HG02763 (cell line): ENCODE results near the gene PAGE5.

Experiments
- ATAC-seq: cut with Tn5 transposase; IDR thresholded peaks from one replicate; pipeline ENCODE4 v1.9.1; 2021; ENCODE audit warnings: mild to moderate bottlenecking, moderate library complexity; ENCODE audit not compliant: unreplicated experiment

PAGE5 gene, protein sequence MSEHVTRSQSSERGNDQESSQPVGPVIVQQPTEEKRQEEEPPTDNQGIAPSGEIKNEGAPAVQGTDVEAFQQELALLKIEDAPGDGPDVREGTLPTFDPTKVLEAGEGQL

DNA sequence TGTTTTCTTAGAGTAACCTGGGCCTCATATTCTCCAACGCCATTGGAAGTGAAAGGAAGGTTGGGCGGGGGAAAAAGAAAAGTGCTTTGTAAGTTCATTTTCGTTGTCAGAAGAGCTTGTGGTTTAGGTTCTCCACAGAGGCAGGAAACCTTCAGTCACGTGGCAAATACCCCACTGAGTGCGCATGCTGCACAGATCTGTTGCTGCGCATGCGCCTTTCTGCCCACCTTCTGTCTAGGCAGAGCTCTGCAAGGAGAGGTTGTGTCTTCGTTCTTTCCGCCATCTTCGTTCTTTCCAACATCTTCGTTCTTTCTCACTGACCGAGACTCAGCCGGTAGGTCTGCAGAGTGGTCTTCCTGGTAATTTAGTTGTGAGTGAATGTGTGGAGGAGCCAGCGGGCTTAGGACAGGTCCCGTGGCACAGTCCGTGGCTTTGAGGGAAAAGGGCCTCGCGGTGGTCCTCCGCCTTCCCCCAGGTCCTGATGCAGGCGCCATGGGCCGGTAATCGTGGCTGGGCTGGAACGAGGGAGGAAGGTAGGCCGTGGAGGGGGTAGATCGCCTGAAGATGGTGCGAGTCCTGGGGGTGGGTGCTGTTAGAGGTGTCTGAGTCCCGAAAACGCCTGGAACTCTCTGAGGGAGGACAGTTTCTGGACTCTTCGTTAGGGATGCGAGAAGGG is at the start of gene PAGE5:
PAGE5 (plus strand) TSS at position 228 of the 676 bp plus-strand sequence. CDS start 1,037 bp downstream, outside the sequence.
- ATAC-seq, result no peak

DNA sequence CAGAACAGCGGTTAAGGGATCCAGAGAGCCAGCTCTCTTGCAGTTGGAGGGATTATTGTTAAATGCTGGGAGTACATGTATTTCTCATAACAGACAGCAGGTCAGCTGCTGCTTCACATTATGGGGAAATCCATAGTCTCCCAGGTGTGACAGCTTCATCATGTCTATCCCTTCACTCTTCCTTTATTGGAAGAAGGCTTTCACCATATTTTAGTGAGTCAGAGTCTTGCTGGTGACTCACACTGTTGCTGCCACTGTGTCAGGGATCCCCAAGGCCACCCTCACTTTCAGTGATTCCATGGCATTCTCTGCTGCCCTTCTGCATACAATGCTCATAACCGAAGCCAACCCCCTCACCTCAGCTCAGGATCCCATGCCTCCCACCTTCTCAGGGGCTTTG is 32.9 kb upstream of the PAGE5 start:
- no peak for ATAC-seq

DNA sequence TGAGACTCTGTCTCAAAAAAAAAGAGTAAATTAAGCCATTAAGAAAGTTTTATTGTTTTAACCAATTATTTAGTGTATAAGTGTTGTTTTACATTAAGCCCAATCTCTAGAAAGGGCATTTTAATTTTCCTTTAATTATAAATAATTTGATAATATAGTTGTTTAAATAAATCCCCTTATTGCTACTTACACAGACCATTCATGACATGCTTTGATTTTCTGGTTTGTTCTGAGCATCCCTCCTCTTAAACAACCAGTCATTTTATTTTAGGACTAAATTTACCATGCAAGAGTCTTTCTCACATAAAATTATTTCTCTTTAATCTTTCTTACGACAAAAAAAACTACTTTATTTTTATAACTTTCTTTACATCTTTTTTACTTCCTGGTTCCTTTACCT is 23.5 kb upstream of the PAGE5 start:
- ATAC-seq, result no peak

DNA sequence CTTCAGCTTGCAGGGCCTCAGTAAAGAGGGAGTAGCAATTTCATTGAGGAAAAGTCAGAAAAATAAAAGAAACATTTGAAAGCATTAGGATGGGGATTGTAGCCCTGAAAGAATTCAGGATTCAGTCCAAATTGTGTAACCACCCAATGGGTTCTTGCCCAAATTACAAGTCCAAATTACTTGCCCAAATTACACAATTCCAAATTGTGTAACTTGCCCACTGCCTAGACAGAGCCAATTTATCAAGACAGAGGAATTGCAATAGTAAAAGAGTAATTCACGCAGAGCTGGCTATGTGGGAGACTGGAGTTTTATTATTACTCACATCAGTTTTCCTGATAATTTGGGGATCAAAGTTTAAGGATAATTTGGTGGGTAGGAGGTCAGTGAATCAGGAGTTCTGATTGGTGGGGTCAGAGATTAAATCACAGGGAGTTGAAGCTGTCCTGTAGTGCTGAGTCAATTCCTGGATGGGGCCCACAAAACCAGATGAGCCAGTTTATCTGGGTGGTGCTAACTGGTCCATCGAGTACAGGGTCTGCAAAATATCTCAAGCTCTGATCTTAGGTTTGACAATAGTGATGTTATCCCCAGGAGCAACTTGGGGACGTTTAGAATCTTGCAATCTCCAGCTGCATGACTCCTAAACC is 18.1 kb upstream of the PAGE5 start:
- no peak for ATAC-seq

DNA sequence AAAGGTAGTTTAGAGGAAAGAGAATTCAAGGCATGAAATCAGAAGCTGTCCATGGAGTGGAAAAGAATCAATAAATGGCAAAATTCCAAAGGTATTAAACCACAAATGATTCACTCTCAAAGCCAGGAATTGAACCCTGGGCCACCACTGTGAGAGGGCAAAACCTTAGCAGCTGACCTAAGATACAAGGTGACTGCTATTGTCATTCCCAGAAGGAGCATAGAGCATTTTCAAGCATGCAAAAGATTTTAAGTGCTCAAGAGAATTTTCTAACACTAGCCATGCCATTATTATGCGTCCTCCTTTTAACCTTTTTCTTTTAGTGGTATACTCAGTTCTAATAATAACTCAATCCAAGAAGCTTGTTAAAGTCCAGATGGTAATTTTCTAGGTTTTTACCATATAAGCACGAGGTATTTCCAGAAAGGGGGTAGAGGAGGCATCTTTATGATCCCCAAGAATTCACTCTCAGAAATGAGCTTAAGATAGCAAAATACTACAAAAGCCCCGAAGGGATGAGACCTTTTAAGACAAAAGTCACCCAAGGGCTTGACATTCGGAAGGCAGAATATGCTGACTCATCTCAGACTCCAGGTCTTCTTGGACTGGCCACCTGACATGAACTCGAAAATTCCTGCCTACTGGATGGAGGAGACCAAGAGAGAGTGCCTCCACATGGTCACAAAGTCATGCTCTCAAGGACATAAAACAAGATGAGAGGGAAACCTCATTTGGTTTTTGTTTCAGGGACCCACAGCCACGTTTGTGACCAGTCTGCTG is 13.8 kb upstream of the PAGE5 start:
- ATAC-seq, result no peak

DNA sequence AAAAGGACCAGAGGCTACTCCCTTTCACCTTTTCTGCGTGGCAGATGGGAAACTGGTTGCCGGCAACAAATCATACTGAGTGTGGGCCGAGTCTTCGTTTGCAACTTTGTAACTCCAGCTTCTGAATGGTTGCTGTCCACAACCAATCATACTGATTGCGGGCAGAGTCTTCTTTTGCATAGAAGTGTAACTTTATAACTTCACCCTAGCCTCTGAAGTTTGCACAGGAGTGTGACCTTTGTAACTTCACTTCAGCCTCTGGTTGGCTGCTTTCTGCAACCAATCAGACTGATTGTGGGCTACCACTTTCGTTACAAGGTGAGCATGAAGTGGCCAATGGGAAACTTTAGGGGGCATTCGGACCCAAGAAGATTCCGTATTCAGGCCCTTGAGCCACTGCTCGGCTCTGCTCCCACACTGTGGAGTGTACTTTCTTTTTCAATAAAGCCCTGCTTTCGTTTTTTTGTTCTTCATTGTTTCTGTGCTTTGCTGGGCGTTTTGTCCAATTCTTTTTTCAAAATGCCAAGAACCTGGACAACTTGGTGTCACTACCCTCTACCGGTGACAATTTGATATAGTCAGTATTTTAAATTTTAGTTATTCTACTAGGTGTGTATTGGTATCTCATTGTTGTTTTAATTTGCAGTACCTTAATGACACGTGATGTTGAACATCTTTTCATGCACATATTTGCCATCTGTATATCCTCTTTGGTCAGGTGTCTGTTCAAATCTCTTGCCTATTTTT is 9.0 kb upstream of the PAGE5 start:
- ATAC-seq, result no peak

DNA sequence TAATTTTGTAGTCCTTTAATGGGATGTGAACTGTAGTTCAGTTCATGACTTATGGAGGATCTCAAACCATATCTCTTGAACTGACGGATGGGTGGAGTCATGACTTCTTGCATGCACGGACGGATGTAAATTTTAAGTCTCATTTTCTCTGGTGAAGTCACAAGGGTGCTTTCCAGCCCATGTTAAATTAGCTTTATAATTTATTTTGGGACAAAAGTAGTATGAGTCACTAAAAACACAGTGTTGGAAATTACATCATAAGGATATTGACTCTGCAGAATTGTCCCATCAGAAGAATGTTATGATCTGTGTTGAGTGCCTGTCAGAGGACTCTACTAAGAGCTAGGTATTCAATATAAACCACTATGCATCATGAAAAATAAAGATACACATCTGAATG is 6.8 kb upstream of the PAGE5 start:
- ATAC-seq, result no peak

DNA sequence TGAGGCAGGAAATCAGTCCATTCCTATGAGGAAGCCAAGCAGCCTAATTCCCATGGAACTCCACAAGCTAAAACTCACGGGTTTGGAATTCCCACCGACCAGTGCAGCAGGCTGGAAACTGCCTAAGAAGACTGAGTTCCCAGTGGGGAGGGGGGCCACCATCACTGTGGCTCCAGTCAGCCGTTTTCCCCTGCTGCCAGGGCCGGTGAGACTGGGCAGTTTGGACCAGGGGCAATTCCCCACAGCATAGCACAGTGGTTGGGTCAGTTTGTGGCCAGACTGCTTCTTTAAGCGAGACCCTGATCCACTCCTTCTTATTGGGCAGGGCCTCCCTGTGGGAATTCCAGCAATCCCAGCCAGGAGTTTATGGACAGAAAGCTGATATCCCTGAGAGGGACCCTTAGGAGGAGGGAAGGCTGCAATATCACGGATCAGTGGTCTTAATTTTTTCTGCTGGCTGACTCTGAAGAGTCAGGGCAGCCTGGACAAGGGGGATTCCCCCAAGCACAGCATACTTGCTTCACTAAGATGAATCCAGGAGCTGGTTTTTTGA is 20.7 kb downstream of the PAGE5 start:
- no peak for ATAC-seq

DNA sequence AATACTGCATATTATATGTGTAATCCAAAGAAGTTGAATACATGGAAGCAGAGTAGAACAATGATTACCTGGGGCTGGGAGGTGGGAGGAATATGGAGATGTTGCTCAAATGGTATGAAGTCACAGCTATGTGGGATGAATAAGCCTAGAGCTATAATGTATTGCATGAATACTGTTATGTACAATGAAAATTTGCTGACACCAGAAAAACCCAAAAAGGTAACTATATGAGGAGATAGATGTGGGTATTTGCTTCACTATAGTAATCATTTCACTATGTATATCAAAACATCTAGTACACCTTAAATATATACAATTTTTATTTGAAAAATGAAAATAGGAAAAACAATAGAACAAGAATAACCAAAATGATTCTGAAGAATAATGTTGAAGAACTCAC is 33.4 kb downstream of the PAGE5 start:
- ATAC-seq, result no peak

DNA sequence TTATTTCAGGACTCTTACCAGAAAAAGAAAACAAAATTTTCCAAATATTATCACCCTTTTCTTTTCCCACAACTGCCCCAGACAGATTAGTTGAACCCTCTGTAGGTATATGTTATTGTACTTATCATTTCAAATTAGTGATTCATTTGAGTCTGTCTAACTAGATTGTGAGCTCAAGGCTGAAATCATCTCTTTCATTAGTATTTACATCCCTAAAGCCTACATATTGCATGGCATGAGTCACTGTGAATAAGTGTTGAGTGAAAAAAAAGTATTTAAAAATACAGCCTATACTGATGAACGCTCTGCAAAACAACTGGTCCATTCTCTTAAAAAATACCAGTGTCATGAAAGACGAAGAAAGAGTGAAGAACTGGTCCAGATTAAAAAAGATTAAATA is 40.7 kb downstream of the PAGE5 start:
- ATAC-seq, result no peak

DNA sequence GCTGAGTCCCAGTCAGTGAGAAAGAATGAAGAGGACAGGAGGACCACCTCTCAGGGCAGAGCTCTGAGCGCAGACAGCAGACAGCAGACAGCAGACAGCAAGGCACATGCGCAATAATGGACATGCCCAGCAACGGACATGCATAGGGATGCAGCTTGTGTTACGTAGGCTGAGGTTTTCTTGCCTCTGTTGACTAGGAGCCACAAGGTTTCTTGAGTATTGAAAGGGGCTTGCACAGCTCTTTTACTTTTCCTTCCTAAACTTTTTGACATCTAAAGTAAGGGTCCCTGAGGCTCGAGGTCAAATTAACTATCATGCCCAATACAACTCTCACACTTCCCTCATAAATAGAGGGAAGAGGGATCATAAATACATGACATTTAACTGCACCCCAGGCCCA is 44.7 kb downstream of the PAGE5 start, which contains the start of gene PAGE3:
PAGE3 (minus strand) TSS at position 101 of the 400 bp plus-strand sequence. CDS start 1,013 bp downstream, outside the sequence.
- ATAC-seq, result no peak
